Calu3 (cell line): ENCODE results near the gene DSCAM. TPM values are rescaled to one million over a fixed set of nuclear protein-coding genes. Genes with fewer than 3 reads are reported as not detected.

Experiments used
- BruUV-seq: library from RNA; stranded (reverse); fragments of 400-500 nt; replicated peaks from 2 replicates; lab custom pipeline; 2021; lab: Mats Ljungman, UMichigan
- CTCF ChIA-PET: fragments of 300-600 bp; sonication (Branson Sonifier 250); formaldehyde crosslinking; loops from one replicate; lab custom pipeline; 2022; ENCODE audit warnings: antibody characterized with exemption; lab: Charles Lee
- DNase-seq: peaks from one replicate; pipeline ENCODE4 v3.0.0; 2022
- H3K27ac Mint-ChIP-seq: one replicate; pipeline ENCODE4 v1.8.0; 2022; ENCODE audit warnings: mixed read lengths; ENCODE audit not compliant: unreplicated experiment
- H3K27me3 Mint-ChIP-seq: one replicate; pipeline ENCODE4 v1.8.0; 2022; ENCODE audit warnings: mixed read lengths; ENCODE audit not compliant: unreplicated experiment
- H3K36me3 Mint-ChIP-seq: one replicate; pipeline ENCODE4 v1.8.0; 2022; ENCODE audit warnings: mild to moderate bottlenecking, moderate library complexity, mixed read lengths; ENCODE audit not compliant: insufficient read depth, unreplicated experiment
- H3K4me1 Mint-ChIP-seq: one replicate; pipeline ENCODE4 v1.8.0; 2022; ENCODE audit warnings: mild to moderate bottlenecking, low read depth, mixed read lengths; ENCODE audit not compliant: unreplicated experiment
- H3K4me3 Mint-ChIP-seq: one replicate; pipeline ENCODE4 v1.8.0; 2022; ENCODE audit warnings: mild to moderate bottlenecking, low read depth, moderate library complexity, mixed read lengths; ENCODE audit not compliant: unreplicated experiment
- H3K9me3 Mint-ChIP-seq: one replicate; pipeline ENCODE4 v1.8.0; 2022; ENCODE audit warnings: low read depth, mixed read lengths; ENCODE audit not compliant: unreplicated experiment
- intact Hi-C: fragments of 100-400 bp; cut with micrococcal nuclease; formaldehyde crosslinking; loops from one replicate; pipeline ENCODE4 v1.10.0; 2022; ENCODE audit not compliant: unreplicated experiment
- total RNA-seq: library from RNA; stranded (reverse); gene quantifications from 2 replicates; pipeline ENCODE4 v1.2.3, GENCODE V29; 2022
- TF ChIP-seq, protein P1 (sequence below): fragments of 200-600 bp; IDR thresholded peaks from one replicate; pipeline ENCODE4 v1.8.0; 2022; ENCODE audit warnings: antibody characterized with exemption; ENCODE audit not compliant: unreplicated experiment

The DSCAM gene
- total RNA-seq, 1 experiment from 2014 or later = not detected

DNA sequence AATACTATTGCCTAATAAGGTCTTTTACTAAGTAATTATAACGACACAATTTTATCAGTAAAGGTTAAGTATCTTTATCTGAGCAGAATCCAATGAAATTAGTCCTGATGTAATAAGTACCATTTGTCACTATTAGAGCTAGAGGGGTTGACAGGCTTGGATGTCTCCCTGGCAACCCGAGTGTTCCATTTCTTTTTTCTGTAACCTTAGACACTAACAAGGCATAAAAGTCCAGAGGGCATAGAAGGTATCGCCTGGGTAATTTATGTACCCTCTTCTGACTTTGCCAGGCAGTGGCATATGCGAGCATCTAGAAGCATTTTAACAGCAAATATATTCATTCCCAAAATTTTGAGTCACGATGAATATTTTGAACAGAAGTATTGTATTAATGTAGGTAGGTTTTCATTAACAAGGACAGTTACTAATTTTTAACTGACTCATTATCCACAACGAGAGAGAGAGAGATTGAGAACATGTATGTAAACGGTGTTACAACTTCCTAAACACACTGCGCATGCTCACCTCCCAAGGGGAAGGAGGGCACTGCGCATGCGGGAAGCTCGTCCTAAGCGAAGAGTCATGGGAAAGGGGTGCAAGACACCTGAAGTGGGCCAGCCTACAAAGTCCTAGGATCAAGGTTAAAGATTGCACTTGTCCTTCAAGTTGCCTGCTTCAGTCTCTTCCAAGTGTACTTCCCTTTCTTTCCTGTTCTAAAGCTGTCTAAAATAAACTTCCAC lies 423.9 kb downstream of the DSCAM start:
- Mint-ChIP-seq H3K4me1 (no peaks in the 10 kb centered on the region), H3K9me3 (peaks cover 6% of the 10 kb centered on the region), H3K27ac (no peak overlapping the region), H3K27me3 (no peaks in the 10 kb centered on the region), H3K4me3 (no peak overlapping the region), H3K36me3 (no peaks in the 10 kb centered on the region)
- CTCF ChIA-PET = no interaction called here
- intact Hi-C loops = no loop called here
- no peak for DNase-seq
- TF ChIP-seq, protein P1, sequence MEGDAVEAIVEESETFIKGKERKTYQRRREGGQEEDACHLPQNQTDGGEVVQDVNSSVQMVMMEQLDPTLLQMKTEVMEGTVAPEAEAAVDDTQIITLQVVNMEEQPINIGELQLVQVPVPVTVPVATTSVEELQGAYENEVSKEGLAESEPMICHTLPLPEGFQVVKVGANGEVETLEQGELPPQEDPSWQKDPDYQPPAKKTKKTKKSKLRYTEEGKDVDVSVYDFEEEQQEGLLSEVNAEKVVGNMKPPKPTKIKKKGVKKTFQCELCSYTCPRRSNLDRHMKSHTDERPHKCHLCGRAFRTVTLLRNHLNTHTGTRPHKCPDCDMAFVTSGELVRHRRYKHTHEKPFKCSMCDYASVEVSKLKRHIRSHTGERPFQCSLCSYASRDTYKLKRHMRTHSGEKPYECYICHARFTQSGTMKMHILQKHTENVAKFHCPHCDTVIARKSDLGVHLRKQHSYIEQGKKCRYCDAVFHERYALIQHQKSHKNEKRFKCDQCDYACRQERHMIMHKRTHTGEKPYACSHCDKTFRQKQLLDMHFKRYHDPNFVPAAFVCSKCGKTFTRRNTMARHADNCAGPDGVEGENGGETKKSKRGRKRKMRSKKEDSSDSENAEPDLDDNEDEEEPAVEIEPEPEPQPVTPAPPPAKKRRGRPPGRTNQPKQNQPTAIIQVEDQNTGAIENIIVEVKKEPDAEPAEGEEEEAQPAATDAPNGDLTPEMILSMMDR = no peak
- BruUV-seq = no TSS peak

DNA sequence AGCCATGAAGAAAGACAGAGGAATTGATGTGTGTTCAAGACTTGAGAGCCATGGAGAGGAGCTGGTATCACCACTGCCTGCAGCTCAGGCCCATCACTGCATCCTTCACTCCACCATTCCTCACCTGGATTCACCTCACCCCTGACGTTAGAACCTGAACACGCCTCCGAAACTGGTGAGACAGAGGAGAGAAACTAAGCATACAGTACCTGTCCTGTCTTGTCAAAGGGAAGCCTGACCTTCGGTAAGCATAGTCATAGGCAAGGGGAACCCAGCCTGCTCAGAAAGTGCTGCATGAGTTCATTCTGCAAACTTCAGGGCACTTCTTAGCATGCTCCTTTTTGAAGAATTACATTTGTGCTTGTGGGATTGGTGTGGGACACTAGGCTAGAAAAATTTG lies 425.8 kb downstream of the DSCAM start:
- CTCF ChIA-PET = no interaction called here
- BruUV-seq = no TSS peak
- Mint-ChIP-seq H3K27ac (no peak overlapping the region), H3K4me1 (no peaks in the 10 kb centered on the region), H3K4me3 (no peak overlapping the region), H3K36me3 (no peaks in the 10 kb centered on the region), H3K27me3 (no peaks in the 10 kb centered on the region), H3K9me3 (peaks cover 3% of the 10 kb centered on the region)
- intact Hi-C loops = no loop called here
- TF ChIP-seq, protein P1 = no peak
- no peak for DNase-seq

DNA sequence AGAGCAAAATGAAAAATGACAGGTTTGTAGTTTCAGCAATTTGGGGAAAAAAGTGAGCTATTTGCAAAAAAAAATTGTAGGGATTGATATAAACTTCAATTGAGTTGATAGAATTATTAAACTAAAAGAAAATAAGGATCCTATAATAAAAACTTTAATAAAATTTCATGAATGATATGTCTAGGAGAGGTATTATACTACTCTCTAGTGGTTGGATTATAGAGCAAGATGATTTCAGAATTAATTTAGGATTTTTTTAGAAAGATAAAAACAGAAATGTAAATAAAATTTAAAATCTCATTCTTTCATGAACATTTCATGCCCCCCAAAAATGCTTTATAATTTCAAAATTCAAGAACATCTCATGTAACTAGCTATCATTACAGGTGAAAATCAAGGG lies 430.4 kb downstream of the DSCAM start:
- TF ChIP-seq, protein P1 = no peak
- no peaks in the 10 kb centered on the region for H3K27me3 Mint-ChIP-seq
- H3K27ac Mint-ChIP-seq = no peak overlapping the region
- CTCF ChIA-PET = no interaction called here
- H3K4me1 Mint-ChIP-seq = no peaks in the 10 kb centered on the region
- no peak for DNase-seq
- no peak overlapping the region for H3K4me3 Mint-ChIP-seq
- intact Hi-C loops = no loop called here
- no TSS peak for BruUV-seq
- H3K36me3 Mint-ChIP-seq = no peaks in the 10 kb centered on the region
- peaks cover 9% of the 10 kb centered on the region for H3K9me3 Mint-ChIP-seq

DNA sequence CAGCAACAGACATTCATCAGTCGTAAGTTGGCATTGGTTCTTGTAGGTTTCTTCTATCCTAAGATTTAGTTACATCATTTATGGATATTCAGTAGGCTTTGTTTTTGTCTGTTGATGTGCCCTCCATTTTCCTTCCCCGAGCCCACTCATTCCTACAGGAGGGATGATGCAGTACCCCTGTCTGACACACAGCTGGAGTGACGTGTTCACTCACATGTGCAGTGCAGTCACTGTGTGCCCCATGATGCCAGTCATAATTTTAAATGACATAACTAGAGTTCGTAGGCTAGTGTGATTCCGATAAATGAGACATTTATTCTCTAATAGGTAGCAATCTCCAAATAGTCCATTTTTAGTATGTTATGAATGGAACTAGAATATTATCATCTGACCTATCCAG lies 438.4 kb downstream of the DSCAM start:
- Mint-ChIP-seq H3K4me3 (no peak overlapping the region), H3K27ac (no peak overlapping the region), H3K27me3 (no peaks in the 10 kb centered on the region), H3K4me1 (no peaks in the 10 kb centered on the region), H3K36me3 (no peaks in the 10 kb centered on the region), H3K9me3 (peaks cover 6% of the 10 kb centered on the region)
- no TSS peak for BruUV-seq
- CTCF ChIA-PET = no interaction called here
- no peak for DNase-seq
- intact Hi-C loops = no loop called here
- TF ChIP-seq, protein P1 = no peak
